Thyroid gland (tissue), 4 donors: ENCODE results near the gene FBN2. TPM values are rescaled to one million over a fixed set of nuclear protein-coding genes. Genes with fewer than 3 reads are reported as not detected.

ENCODE experiments used
- DNase-seq, 2 donors: peaks; one replicate each; pipeline ENCODE4 v3.0.0-alpha.2; 2019
- H3K27ac ChIP-seq, 3 donors: fragments of 200-600 bp; sonication (generic); 1 replicate in 2 of 3; 2 replicates in 1 of 3; pipeline ENCODE4 v1.5.1; 2016 to 2019; ENCODE audit warnings: mild to moderate bottlenecking in 1 of 3, moderate library complexity in 1 of 3
- H3K27me3 ChIP-seq: fragments of 200-600 bp; sonication (generic); one replicate; pipeline ENCODE4 v1.5.1; 2019
- H3K36me3 ChIP-seq, 2 donors: fragments of 200-600 bp; sonication (generic); one replicate each; pipeline ENCODE4 v1.5.1; 2016 to 2019
- H3K4me1 ChIP-seq, 2 donors: fragments of 200-600 bp; sonication (generic); one replicate each; pipeline ENCODE4 v1.5.1; 2017 to 2019
- H3K4me3 ChIP-seq, 3 donors: fragments of 200-600 bp; sonication (generic); replicated peaks in 1 of 3; 1 replicate in 2 of 3; 2 replicates in 1 of 3; pipeline ENCODE4 v1.5.1; 2016; ENCODE audit warnings: mild to moderate bottlenecking in 1 of 3
- H3K9me3 ChIP-seq: fragments of 200-600 bp; sonication (generic); one replicate; pipeline ENCODE4 v1.5.1; 2017
- POLR2A ChIP-seq, 2 donors: fragments of 450-650 bp; IDR thresholded peaks; one replicate each; pipeline ENCODE4 v1.6.1; 2017; ENCODE audit warnings: antibody characterized with exemption in 2 of 2, mild to moderate bottlenecking in 2 of 2, moderate library complexity in 1 of 2
- WGBS, 2 donors: methylation state at CpG; one replicate each; pipeline ENCODE4 v1.1.5; 2017; 5-methylcytosine and 5-hydroxymethylcytosine counted together
- intact Hi-C: fragments of 100-400 bp; cut with DNase I; formaldehyde crosslinking; loops from one replicate; pipeline ENCODE4 v1.15.1; 2023
- total RNA-seq, 4 donors: library from RNA; depleted of rRNA; stranded (reverse); fragments of >200 nt; gene quantifications; one replicate each; pipeline ENCODE4 v1.2.3, GENCODE V29; 2016
- TF ChIP-seq, protein P1 (sequence below), 6 experiments: fragments of 200-600 bp in 3 of 6; fragments of 450-650 bp in 3 of 6; sonication (generic) in 3 of 6; IDR thresholded peaks; one replicate each; pipeline ENCODE4 v1.5.1; 2016 to 2019; ENCODE audit warnings: antibody characterized with exemption in 6 of 6, mild to moderate bottlenecking in 2 of 6, inconsistent platforms in 1 of 6, moderate library complexity in 1 of 6

Gene FBN2
- total RNA-seq, 4 donors from 2014 or later: 1.0 to 3.9 (median 2.5) TPM

DNA sequence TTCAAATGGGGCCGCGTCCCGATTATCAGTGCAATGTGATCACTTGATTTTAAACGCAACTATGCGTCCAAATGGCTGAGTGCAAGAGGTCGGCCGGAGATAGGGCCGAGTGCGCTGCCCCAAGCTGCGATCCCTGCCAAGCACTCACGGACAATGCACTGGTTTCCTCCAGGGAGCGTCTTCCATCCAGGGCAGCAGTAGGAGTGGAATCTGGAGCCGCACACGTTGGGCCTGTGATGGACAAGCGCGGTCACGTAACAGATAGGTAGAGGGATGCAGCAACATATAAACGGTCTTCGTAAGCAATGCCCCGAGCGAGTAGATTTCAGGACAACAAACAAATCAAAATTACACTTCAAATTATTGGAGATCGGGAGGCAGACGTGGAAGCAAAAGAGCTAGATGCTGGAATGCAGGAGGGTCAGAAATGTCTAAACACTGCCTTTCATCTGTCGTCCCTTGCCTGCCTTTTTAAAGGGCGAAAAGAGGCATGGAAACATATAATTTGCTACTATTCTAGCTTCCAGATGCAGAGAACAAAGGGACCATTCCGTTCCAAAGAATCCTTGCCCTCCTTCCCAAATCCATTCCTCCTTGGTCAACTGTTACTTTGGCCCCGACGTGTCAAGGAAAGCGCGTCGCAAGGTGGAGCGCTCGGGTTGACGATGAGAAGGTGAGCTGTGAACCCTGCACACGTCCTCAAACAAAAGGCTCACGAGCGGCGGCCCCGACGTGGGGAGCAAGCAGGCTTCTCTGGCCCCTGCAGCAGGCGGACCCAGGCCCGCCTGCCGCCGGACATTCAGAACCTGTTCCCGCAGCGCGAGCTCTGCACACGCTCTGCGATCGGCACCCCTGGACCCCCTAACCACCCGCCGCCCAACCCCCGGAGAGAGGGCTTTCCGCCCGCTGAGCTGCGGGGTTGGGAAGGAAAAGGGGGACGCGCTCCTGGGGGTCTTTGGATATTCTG lies 1.5 kb downstream of the FBN2 start:
- 31 to 49% methylated on average over 34 to 56 of the region's 58 CpGs for WGBS, 2 donors
- no peak overlapping the region for H3K27ac ChIP-seq
- intact Hi-C loops: no loop called here
- H3K9me3 ChIP-seq: no peaks in the 10 kb centered on the region
- no peak for DNase-seq
- H3K4me1 ChIP-seq: peaks cover 6 to 21% of the 10 kb centered on the region in 2 donors
- TF ChIP-seq POLR2A (IDR thresholded peaks at IDR 0.05): no peak
- TF ChIP-seq, protein P1, sequence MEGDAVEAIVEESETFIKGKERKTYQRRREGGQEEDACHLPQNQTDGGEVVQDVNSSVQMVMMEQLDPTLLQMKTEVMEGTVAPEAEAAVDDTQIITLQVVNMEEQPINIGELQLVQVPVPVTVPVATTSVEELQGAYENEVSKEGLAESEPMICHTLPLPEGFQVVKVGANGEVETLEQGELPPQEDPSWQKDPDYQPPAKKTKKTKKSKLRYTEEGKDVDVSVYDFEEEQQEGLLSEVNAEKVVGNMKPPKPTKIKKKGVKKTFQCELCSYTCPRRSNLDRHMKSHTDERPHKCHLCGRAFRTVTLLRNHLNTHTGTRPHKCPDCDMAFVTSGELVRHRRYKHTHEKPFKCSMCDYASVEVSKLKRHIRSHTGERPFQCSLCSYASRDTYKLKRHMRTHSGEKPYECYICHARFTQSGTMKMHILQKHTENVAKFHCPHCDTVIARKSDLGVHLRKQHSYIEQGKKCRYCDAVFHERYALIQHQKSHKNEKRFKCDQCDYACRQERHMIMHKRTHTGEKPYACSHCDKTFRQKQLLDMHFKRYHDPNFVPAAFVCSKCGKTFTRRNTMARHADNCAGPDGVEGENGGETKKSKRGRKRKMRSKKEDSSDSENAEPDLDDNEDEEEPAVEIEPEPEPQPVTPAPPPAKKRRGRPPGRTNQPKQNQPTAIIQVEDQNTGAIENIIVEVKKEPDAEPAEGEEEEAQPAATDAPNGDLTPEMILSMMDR (IDR thresholded peaks at IDR 0.05): no peak
- peaks cover 5% of the 10 kb centered on the region for H3K27me3 ChIP-seq
- no peaks in the 10 kb centered on the region for H3K36me3 ChIP-seq
- peak overlapping the region in 1 of 3 donors; percentile 44 for H3K4me3 ChIP-seq

DNA sequence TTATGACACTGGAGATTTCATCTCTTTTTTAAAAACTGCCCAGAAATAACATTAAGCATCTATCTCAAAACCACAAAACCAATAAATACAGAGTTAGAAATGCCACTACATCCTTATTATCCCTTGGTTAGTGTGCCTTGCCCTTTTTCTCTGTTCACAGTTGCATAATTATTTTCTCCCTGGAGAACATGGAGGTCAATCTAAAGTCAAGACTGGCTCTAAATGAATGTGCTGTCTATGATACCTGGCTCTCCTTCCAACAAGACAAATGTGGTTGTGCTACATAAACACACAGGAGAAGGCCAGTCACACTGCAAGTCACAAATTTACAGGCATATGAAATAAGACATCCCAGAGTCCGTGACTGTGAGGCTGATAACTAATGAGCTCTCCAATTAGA lies 2.8 kb downstream of the FBN2 start:
- Histone ChIP-seq H3K4me1 (peaks cover 6 to 21% of the 10 kb centered on the region in 2 donors), H3K27me3 (peaks cover 5% of the 10 kb centered on the region), H3K4me3 (no peak overlapping the region), H3K36me3 (no peaks in the 10 kb centered on the region), H3K27ac (no peak overlapping the region), H3K9me3 (no peaks in the 10 kb centered on the region)
- WGBS, 2 donors: 88 to 91% methylated on average over 1 of the region's 1 CpG
- TF ChIP-seq, protein P1 (IDR thresholded peaks at IDR 0.05): no peak
- no peak for TF ChIP-seq POLR2A (IDR thresholded peaks at IDR 0.05)
- no peak for DNase-seq
- intact Hi-C loops: no loop called here

DNA sequence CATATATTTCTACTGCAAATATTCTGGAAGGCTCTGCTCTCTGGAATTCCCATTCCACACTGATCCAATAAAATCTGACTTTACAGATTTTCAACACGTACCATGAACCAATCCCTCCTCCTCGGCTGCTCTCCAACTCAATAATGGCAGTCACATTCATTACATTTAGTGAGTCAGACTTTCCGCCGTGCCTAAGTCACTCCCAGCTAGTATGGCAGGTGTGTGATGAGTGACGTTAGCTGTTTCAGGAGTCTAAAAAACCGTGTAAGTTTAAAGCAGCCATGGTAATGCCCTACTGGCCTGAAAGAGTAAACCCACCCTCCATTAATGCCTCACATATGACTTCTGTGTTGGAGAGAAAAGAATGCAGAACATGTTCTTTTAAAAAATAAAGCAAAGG lies 3.3 kb downstream of the FBN2 start:
- WGBS, 2 donors: 79 to 87% methylated on average over 6 of the region's 6 CpGs
- intact Hi-C loops: no loop called here
- no peak overlapping the region for H3K27ac ChIP-seq
- DNase-seq: no peak
- H3K27me3 ChIP-seq: peaks cover 5% of the 10 kb centered on the region
- no peak for TF ChIP-seq POLR2A (IDR thresholded peaks at IDR 0.05)
- TF ChIP-seq, protein P1 (IDR thresholded peaks at IDR 0.05): no peak
- H3K4me3 ChIP-seq: no peak overlapping the region
- no peaks in the 10 kb centered on the region for H3K9me3 ChIP-seq
- H3K4me1 ChIP-seq: peaks cover 6 to 21% of the 10 kb centered on the region in 2 donors
- H3K36me3 ChIP-seq: no peaks in the 10 kb centered on the region

DNA sequence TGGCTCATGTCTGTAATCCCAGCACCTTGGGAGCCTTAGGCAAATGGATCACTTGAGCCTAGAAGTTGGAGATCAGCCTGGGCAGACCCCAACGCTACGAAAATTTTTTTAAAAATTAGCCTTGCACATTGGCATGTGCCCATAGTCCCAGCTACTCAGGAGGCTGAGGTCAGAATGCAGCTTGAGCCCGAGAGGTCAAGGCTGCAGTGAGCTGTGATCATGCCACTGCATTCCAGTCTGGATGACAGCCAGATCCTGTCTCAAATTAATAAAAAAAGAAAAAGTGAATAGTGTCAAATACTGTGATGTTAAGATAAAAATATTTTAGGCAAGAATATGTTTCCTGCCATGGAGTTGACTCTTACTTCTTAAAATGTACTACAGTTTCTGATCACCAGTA lies 5.3 kb downstream of the FBN2 start:
- intact Hi-C loops: no loop called here
- no peak for DNase-seq
- TF ChIP-seq, protein P1 (IDR thresholded peaks at IDR 0.05): no peak
- TF ChIP-seq POLR2A (IDR thresholded peaks at IDR 0.05): no peak
- no peak overlapping the region for H3K4me3 ChIP-seq
- no peaks in the 10 kb centered on the region for H3K27me3 ChIP-seq
- H3K36me3 ChIP-seq: no peaks in the 10 kb centered on the region
- no peak overlapping the region for H3K27ac ChIP-seq
- 69 to 77% methylated on average over 3 of the region's 3 CpGs for WGBS, 2 donors
- no peaks in the 10 kb centered on the region for H3K9me3 ChIP-seq
- H3K4me1 ChIP-seq: peaks cover 6 to 9% of the 10 kb centered on the region in 2 donors

DNA sequence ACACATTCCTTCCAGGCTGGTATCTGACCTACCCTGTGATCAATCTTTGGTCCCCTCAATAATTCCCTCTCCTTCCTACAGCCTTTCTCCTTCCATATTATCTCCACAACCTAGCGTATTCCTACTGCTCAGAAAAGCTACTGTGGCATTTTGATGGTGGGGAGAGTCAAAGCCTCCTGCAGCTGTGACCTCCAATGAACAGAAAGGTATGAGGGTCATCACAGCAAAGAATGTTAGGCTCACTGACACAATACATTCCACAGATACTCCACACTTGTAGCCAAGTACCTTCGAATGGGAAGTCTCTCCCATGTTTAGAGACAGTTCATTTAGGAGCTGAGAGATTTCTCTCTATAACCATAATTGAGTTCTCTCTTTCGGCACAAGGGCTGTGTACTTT lies 5.9 kb downstream of the FBN2 start:
- no peaks in the 10 kb centered on the region for H3K27me3 ChIP-seq
- H3K9me3 ChIP-seq: no peaks in the 10 kb centered on the region
- intact Hi-C loops: no loop called here
- peaks cover 3 to 4% of the 10 kb centered on the region in 2 donors for H3K4me1 ChIP-seq
- no peak overlapping the region for H3K27ac ChIP-seq
- 59% methylated on average over 3 of the region's 3 CpGs for WGBS, 2 donors
- DNase-seq: no peak
- TF ChIP-seq, protein P1 (IDR thresholded peaks at IDR 0.05): no peak
- no peak for TF ChIP-seq POLR2A (IDR thresholded peaks at IDR 0.05)
- no peaks in the 10 kb centered on the region for H3K36me3 ChIP-seq
- H3K4me3 ChIP-seq: no peak overlapping the region
